Sigmoid colon (tissue), 7 donors: Measurements from ENCODE around the gene B3GNT3. TPM values are rescaled to one million over a fixed set of nuclear protein-coding genes. Genes with fewer than 3 reads are reported as not detected.
A peak's percentile ranks its signal among the peaks of the same experiment; 100 is the strongest.

Source experiments
- DNase-seq: peaks from one replicate; pipeline ENCODE4 v3.0.0-alpha.2; 2019
- H3K27ac ChIP-seq, 4 donors: fragments of 200-600 bp; sonication (generic); one replicate each; pipeline ENCODE4 v1.5.1; 2016 to 2019; ENCODE audit warnings: mild to moderate bottlenecking in 1 of 4
- H3K27me3 ChIP-seq, 3 donors: fragments of 200-600 bp; sonication (generic); one replicate each; pipeline ENCODE4 v1.5.1; 2019; ENCODE audit warnings: mild to moderate bottlenecking in 1 of 3
- H3K36me3 ChIP-seq, 4 donors: fragments of 200-600 bp; sonication (generic); one replicate each; pipeline ENCODE4 v1.5.1; 2016 to 2019
- H3K4me1 ChIP-seq, 4 donors: fragments of 200-600 bp; sonication (generic); one replicate each; pipeline ENCODE4 v1.5.1; 2017 to 2019
- H3K4me3 ChIP-seq, 4 donors: fragments of 200-600 bp; sonication (generic); one replicate each; pipeline ENCODE4 v1.5.1; 2017 to 2019; ENCODE audit warnings: mild to moderate bottlenecking in 2 of 4, moderate library complexity in 1 of 4
- H3K9me3 ChIP-seq, 4 donors: fragments of 200-600 bp in 3 of 4; sonication (generic) in 3 of 4; one replicate each; pipeline versions ENCODE4 v1.5.1 to v1.6.1; 2013 to 2019
- CTCF ChIP-seq, 4 experiments: fragments of 450-650 bp in 3 of 4; fragments of 200-600 bp in 1 of 4; IDR thresholded peaks; one replicate each; pipeline ENCODE4 v1.5.1; 2016 to 2019; ENCODE audit warnings: antibody characterized with exemption in 4 of 4, mild to moderate bottlenecking in 3 of 4, moderate library complexity in 2 of 4
- EP300 ChIP-seq, 4 donors: sonication (generic); formaldehyde crosslinking; IDR thresholded peaks; one replicate each; pipeline ENCODE4 v1.6.1; 2017; ENCODE audit warnings: antibody characterized with exemption in 4 of 4
- POLR2A ChIP-seq, 2 donors: fragments of 450-650 bp; IDR thresholded peaks; one replicate each; pipeline ENCODE4 v1.6.1; 2016; ENCODE audit warnings: antibody characterized with exemption in 2 of 2, mild to moderate bottlenecking in 2 of 2, moderate library complexity in 2 of 2
- POLR2AphosphoS5 ChIP-seq, 4 donors: sonication (generic); formaldehyde crosslinking; IDR thresholded peaks; one replicate each; pipeline ENCODE4 v1.6.1; 2017; ENCODE audit warnings: antibody characterized with exemption in 4 of 4
- WGBS, 2 donors: extraction: QIAGEN DNeasy Blood & Tissue Kit; methylation state at CpG; one replicate each; pipeline ENCODE4 v1.1.7; 2013; 5-methylcytosine and 5-hydroxymethylcytosine counted together
- intact Hi-C: fragments of 100-400 bp; cut with DNase I; formaldehyde crosslinking; loops from one replicate; pipeline ENCODE4 v1.15.1; 2023
- polyA plus RNA-seq, 3 donors: library from polyadenylated mRNA; stranded (reverse); fragments of 200-250 nt; gene quantifications; one replicate each; pipeline ENCODE4 v1.2.3, GENCODE V29; 2013
- total RNA-seq, 4 donors: library from RNA; depleted of rRNA; stranded (reverse); fragments of >200 nt; gene quantifications; one replicate each; pipeline ENCODE4 v1.1.0, GENCODE V29; 2016
- donor health status: healthy with polysubstance abuse.
- donor health status: Bipolar disorder and iron deficiency.
- donor health status: healthy.

Gene B3GNT3
- total and polyA plus RNA-seq, 7 donors, result 0.55 to 72.3 (median 27.9) TPM; not detected in 3

GRCh38 chr19:17847538-17848366, 52.8 kb downstream of the B3GNT3 start, which contains the start of gene JAK3:
TSS of gene JAK3 (minus strand) at chr19:17847982. CDS start at chr19:17844417, 3,565 bp downstream.
- peak within 1 kb of the TSS in 3 of 4 donors; percentile 20 to 49 (median 45) for H3K4me3 ChIP-seq
- TF ChIP-seq POLR2AphosphoS5 (IDR thresholded peaks at IDR 0.05) (peak in 1 of 4 donors; percentile 23), POLR2A (IDR thresholded peaks at IDR 0.05) (no peak), EP300 (IDR thresholded peaks at IDR 0.05) (no peak)
- no peaks in the 10 kb centered on the region for H3K36me3 ChIP-seq
- H3K27me3 ChIP-seq, result peaks cover 0 to 44% (median 36%) of the 10 kb centered on the region in 3 donors
- no peak for DNase-seq
- H3K27ac ChIP-seq, result peak within 1 kb of the TSS; percentile 24 to 68 (median 60)
- intact Hi-C loops, result no loop called here
- 5 to 10% methylated on average over 40 of the region's 40 CpGs for WGBS, 2 donors
- peaks cover 0 to 2% (median 0%) of the 10 kb centered on the region in 4 donors for H3K4me1 ChIP-seq
- no peaks in the 10 kb centered on the region for H3K9me3 ChIP-seq

- Histone ChIP-seq H3K4me1 (no peaks in the 10 kb centered on the region), H3K36me3 (no peaks in the 10 kb centered on the region), H3K4me3 (no peak overlapping the region), H3K27me3 (peaks cover 0 to 34% (median 28%) of the 10 kb centered on the region in 3 donors), H3K9me3 (no peaks in the 10 kb centered on the region), H3K27ac (peak overlapping the region in 1 of 4 donors; percentile 67)
- WGBS, 2 donors, result 69 to 84% methylated on average over 14 of the region's 14 CpGs
- DNase-seq, result no peak
- intact Hi-C loops, result no loop called here
- no peak for TF ChIP-seq EP300 (IDR thresholded peaks at IDR 0.05)
- no peak for TF ChIP-seq POLR2AphosphoS5 (IDR thresholded peaks at IDR 0.05)
- TF ChIP-seq CTCF (IDR thresholded peaks at IDR 0.05), result no peak
- no peak for TF ChIP-seq POLR2A (IDR thresholded peaks at IDR 0.05)
These were observed 53.8 kb downstream of the B3GNT3 start for GRCh38 chr19:17848595-17849292.

GRCh38 chr19:17854061-17854460, 59.1 kb downstream of the B3GNT3 start:
- Histone ChIP-seq H3K9me3 (no peaks in the 10 kb centered on the region), H3K27me3 (no peaks in the 10 kb centered on the region), H3K4me3 (no peak overlapping the region), H3K27ac (no peak overlapping the region), H3K36me3 (no peaks in the 10 kb centered on the region), H3K4me1 (peaks cover 0 to 2% (median under 1%) of the 10 kb centered on the region in 4 donors)
- intact Hi-C loops, result loop anchor here (10.0 kb wide), 2 partner anchors 109 to 149 kb away; no protein-coding TSS in a partner anchor
- TF ChIP-seq POLR2AphosphoS5 (IDR thresholded peaks at IDR 0.05) (no peak), CTCF (IDR thresholded peaks at IDR 0.05) (no peak), EP300 (IDR thresholded peaks at IDR 0.05) (no peak)
- 84 to 91% methylated on average over 6 of the region's 6 CpGs for WGBS, 2 donors
- DNase-seq, result no peak

- TF ChIP-seq POLR2AphosphoS5 (IDR thresholded peaks at IDR 0.05) (no peak), EP300 (IDR thresholded peaks at IDR 0.05) (no peak), CTCF (IDR thresholded peaks at IDR 0.05) (peak; percentile 77 to 96 (median 86)), POLR2A (IDR thresholded peaks at IDR 0.05) (no peak)
- Histone ChIP-seq H3K4me1 (peaks cover 0 to 7% (median 4%) of the 10 kb centered on the region in 4 donors), H3K27me3 (no peaks in the 10 kb centered on the region), H3K4me3 (no peak overlapping the region), H3K9me3 (no peaks in the 10 kb centered on the region), H3K36me3 (no peaks in the 10 kb centered on the region), H3K27ac (no peak overlapping the region)
- 11 to 20% methylated on average over 29 of the region's 29 CpGs for WGBS, 2 donors
- peak; percentile 90 for DNase-seq
- intact Hi-C loops, result loop anchor here (10.0 kb wide), 2 partner anchors 111 to 151 kb away; no protein-coding TSS in a partner anchor
These were observed 60.6 kb downstream of the B3GNT3 start for GRCh38 chr19:17855280-17856152.
